ENCODE measurements around the gene DUS1L. TPM values are rescaled to one million over a fixed set of nuclear protein-coding genes. Genes with fewer than 3 reads are reported as not detected.

Gene DUS1L
- total RNA-seq, 1 donor from 2014 or later, result 72.4 TPM

DNA sequence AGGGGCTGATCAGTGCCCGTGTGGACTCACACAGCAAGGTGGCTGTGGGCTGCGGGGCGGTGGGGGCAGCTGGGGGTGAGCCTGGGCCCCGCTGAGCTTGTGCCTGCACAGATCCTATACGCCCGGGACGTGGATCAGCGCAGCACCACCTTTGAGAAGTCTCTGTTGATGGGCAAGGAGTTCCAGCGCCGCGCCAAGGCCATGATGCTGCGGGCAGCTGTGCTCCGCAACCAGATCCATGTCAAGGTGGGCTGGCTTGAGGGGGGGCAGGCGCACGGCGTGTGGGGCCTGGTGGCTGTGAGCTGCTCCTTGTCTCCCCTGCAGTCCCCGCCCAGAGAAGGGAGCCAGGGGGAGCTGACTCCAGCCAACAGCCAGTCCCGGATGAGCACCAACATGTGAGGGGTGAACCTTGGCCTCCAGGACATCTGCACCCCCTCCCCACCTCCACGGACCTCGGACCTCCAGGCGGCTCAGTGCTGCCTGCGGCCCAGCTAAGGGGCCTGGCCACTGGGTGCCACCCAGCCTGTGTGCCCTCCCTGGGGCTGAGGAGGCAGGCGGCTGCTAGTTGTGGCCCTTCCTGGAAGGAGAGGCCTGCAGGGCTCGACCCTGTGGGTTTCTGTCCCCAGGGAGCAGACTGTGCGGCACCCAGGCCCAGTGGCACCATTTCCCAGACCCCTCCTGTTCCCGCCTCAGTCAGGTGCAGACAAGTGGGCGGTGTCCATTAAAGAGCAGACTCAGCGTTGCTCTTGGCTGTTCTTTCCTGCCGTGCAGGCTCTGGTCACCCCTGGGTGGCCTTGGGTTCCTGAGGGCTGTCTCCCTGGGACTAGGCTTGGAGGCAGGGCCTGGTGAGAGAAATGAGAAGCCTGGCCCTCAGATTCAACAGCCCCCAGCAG lies 8.6 kb downstream of the DUS1L start:
- Histone ChIP-seq H3K4me3 (no peak overlapping the region), H3K27ac (no peak overlapping the region), H3K27me3 (no peaks in the 10 kb centered on the region), H3K4me1 (peaks cover 19% of the 10 kb centered on the region), H3K9me3 (no peaks in the 10 kb centered on the region), H3K36me3 (peaks cover 0 to 69% of the 10 kb centered on the region in 2 donors)
- intact Hi-C loops (cut with DNase I), result no loop called here
- no peak for DNase-seq (ENCODE audit: extremely low spot score in 2 of 2)
- TF ChIP-seq POLR2A (IDR thresholded peaks at IDR 0.05) (no peak), POLR2AphosphoS5 (IDR thresholded peaks at IDR 0.05; ENCODE audit: insufficient read depth in 1 of 2, low read depth in 1 of 2) (no peak)
- TF ChIP-seq, protein P1, sequence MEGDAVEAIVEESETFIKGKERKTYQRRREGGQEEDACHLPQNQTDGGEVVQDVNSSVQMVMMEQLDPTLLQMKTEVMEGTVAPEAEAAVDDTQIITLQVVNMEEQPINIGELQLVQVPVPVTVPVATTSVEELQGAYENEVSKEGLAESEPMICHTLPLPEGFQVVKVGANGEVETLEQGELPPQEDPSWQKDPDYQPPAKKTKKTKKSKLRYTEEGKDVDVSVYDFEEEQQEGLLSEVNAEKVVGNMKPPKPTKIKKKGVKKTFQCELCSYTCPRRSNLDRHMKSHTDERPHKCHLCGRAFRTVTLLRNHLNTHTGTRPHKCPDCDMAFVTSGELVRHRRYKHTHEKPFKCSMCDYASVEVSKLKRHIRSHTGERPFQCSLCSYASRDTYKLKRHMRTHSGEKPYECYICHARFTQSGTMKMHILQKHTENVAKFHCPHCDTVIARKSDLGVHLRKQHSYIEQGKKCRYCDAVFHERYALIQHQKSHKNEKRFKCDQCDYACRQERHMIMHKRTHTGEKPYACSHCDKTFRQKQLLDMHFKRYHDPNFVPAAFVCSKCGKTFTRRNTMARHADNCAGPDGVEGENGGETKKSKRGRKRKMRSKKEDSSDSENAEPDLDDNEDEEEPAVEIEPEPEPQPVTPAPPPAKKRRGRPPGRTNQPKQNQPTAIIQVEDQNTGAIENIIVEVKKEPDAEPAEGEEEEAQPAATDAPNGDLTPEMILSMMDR (IDR thresholded peaks at IDR 0.05), result no peak

DNA sequence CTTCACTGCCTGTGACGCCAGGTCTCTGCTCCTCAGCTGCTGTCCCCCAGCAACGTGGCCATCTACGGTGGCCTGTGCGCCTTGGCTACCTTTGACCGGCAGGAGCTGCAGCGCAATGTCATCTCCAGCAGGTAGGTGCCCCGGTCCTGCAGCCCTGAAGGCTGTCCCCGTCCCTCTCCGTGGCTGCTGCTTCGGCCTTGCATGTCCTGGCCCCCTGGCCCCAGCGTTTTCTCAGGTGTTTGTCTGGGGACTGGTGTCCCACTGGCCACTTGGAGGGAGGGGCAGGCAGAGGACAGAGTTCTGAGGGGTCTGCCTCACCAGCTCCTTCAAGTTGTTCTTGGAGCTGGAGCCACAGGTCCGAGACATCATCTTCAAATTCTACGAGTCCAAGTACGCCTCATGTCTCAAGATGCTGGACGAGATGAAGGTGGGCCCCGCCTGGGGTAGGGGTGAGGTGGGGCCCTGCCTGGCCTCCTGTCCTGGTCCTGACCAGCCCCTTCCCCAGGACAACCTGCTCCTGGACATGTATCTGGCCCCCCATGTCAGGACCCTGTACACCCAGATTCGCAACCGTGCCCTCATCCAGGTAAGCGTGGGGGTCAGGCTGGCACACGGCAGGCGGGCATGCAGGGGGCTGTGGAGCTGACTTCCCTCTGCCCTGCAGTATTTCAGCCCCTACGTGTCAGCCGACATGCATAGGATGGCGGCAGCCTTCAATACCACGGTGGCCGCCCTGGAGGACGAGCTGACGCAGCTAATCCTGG lies 9.5 kb downstream of the DUS1L start:
- DNase-seq (ENCODE audit: extremely low spot score in 2 of 2), result no peak
- Histone ChIP-seq H3K9me3 (no peaks in the 10 kb centered on the region), H3K4me1 (peaks cover 20% of the 10 kb centered on the region), H3K4me3 (no peak overlapping the region), H3K27me3 (no peaks in the 10 kb centered on the region), H3K36me3 (peaks cover 0 to 61% of the 10 kb centered on the region in 2 donors), H3K27ac (no peak overlapping the region)
- intact Hi-C loops (cut with DNase I), result no loop called here
- TF ChIP-seq POLR2AphosphoS5 (IDR thresholded peaks at IDR 0.05; ENCODE audit: insufficient read depth in 1 of 2, low read depth in 1 of 2) (no peak), POLR2A (IDR thresholded peaks at IDR 0.05) (no peak)
- TF ChIP-seq, protein P1 (IDR thresholded peaks at IDR 0.05), result no peak

DNA sequence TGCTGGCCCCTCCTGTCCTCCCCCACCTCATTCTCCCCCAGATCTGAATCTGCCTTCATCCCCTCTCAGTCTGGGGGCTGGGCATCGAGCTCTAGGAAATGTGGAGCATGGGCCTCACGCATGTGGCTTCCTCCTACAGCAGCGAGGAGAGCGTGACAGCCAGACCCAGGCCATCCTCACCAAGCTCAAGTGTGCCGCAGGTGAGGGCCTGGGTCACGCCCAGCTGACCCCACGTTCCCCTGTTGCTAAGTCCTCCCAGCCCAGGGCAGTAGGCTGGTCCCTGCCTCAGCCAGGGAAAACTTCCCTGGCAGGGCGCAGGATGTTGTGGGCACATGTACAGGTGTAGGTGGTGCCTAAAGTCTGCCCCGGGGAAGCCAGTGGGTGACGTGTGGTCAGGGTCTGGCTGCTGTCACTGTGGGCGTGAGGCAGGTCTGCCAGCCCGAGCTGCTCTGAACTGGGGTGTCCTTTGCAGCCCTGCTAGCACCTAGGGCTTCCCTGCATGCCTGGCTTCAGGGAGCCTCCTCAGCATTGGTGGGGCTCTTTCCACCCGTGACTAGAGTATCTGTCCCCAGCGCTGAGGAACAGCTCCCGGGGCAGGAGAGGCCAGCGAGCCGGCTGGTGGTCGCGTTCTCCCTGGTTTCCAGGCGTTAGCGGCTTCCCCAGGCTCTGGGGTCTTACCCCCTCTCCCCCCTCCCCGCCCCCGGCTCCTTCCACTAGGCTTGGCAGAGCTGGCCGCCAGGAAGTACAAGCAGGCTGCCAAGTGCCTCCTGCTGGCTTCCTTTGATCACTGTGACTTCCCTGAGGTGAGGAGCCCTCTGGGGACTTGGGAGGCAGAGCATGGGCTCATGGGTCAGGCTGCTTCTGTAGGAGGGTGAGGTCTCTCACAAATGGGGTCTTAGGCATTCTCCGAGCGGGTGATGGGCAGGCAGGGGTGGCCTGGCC lies 10.3 kb downstream of the DUS1L start:
- Histone ChIP-seq H3K4me3 (no peak overlapping the region), H3K4me1 (peaks cover 29% of the 10 kb centered on the region), H3K27me3 (no peaks in the 10 kb centered on the region), H3K9me3 (no peaks in the 10 kb centered on the region), H3K27ac (no peak overlapping the region), H3K36me3 (peaks cover 0 to 52% of the 10 kb centered on the region in 2 donors)
- intact Hi-C loops (cut with DNase I), result no loop called here
- no peak for DNase-seq (ENCODE audit: extremely low spot score in 2 of 2)
- TF ChIP-seq POLR2A (IDR thresholded peaks at IDR 0.05), result no peak
- TF ChIP-seq POLR2AphosphoS5 (IDR thresholded peaks at IDR 0.05; ENCODE audit: insufficient read depth in 1 of 2, low read depth in 1 of 2), result no peak
- TF ChIP-seq, protein P1 (IDR thresholded peaks at IDR 0.05), result no peak

DNA sequence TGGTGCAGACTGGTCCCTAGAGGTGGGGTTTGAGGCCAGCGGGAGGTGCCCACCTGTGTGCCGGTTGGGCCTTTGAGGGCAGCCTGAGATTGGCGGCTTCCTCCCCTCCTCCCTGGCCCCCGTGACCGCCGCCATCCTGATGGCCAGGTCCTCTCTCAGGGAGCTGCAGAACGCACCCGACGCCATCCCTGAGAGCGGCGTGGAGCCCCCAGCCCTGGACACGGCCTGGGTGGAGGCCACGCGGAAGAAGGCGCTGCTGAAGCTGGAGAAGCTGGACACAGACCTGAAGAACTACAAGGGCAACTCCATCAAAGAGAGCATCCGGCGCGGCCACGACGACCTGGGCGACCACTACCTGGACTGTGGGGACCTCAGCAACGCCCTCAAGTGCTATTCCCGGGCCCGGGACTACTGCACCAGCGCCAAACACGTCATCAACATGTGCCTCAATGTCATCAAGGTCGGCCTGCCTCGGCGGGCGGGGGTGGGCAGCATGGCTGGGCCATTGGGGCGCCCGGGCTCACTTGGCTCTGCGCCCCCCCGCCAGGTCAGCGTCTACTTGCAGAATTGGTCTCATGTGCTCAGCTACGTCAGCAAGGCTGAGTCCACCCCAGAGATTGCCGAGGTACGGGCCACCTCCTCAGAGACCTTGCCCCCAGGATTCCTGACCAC lies 11.1 kb downstream of the DUS1L start:
- Histone ChIP-seq H3K4me1 (peaks cover 37% of the 10 kb centered on the region), H3K36me3 (peaks cover 0 to 52% of the 10 kb centered on the region in 2 donors), H3K4me3 (no peak overlapping the region), H3K9me3 (no peaks in the 10 kb centered on the region), H3K27me3 (no peaks in the 10 kb centered on the region), H3K27ac (no peak overlapping the region)
- DNase-seq (ENCODE audit: extremely low spot score in 2 of 2), result no peak
- no peak for TF ChIP-seq POLR2AphosphoS5 (IDR thresholded peaks at IDR 0.05; ENCODE audit: insufficient read depth in 1 of 2, low read depth in 1 of 2)
- TF ChIP-seq, protein P1 (IDR thresholded peaks at IDR 0.05), result no peak
- TF ChIP-seq POLR2A (IDR thresholded peaks at IDR 0.05), result no peak
- intact Hi-C loops (cut with DNase I), result no loop called here
